DND-41 (cell line): ENCODE measurements around the gene NAPB.

ENCODE experiments used
- ATAC-seq: fragments of 200-7000 bp; cut with Tn5 transposase; 3 replicates; pipeline ENCODE4 v1.9.1; 2021; ENCODE audit warnings: low read depth; ENCODE audit not compliant: insufficient read depth
- DNase-seq: peaks from one replicate; pipeline ENCODE4 v3.0.0-alpha.2; 2020
- H2AFZ ChIP-seq: 2 replicates; pipeline ENCODE4 v1.6.0; 2012; ENCODE audit warnings: low read depth, low read length
- H3K27ac ChIP-seq: 2 replicates; pipeline ENCODE4 v1.5.1; 2012; ENCODE audit warnings: low read length, inconsistent platforms
- H3K27me3 ChIP-seq: fragments of 200-600 bp; sonication (generic); 2 replicates; pipeline ENCODE4 v1.6.0; 2012; ENCODE audit warnings: low read length, mild to moderate bottlenecking, inconsistent platforms; ENCODE audit not compliant: insufficient read depth, poor library complexity
- H3K36me3 ChIP-seq: 2 replicates; pipeline ENCODE4 v1.5.1; 2012; ENCODE audit warnings: low read length, inconsistent platforms; ENCODE audit not compliant: insufficient read depth
- H3K4me1 ChIP-seq: 2 replicates; pipeline ENCODE4 v1.5.1; 2012; ENCODE audit warnings: mild to moderate bottlenecking, low read length; ENCODE audit not compliant: insufficient read depth
- H3K4me2 ChIP-seq: 2 replicates; pipeline ENCODE4 v1.6.0; 2012; ENCODE audit warnings: mild to moderate bottlenecking, moderate library complexity, low read length, inconsistent platforms; ENCODE audit not compliant: insufficient read depth
- H3K4me3 ChIP-seq, 2 experiments: fragments of 200-600 bp in 1 of 2; shearing (Covaris generic) in 1 of 2; 2 replicates each; pipeline ENCODE4 v1.5.1; 2012 to 2016; ENCODE audit warnings: inconsistent platforms in 2 of 2, low read length in 2 of 2, mild to moderate bottlenecking in 2 of 2, low read depth in 1 of 2, moderate library complexity in 1 of 2
- H3K79me2 ChIP-seq: 2 replicates; pipeline ENCODE4 v1.6.0; 2012; ENCODE audit warnings: low read length, inconsistent platforms; ENCODE audit not compliant: insufficient read depth
- H3K9ac ChIP-seq: 2 replicates; pipeline ENCODE4 v1.6.0; 2012; ENCODE audit warnings: low read depth, mild to moderate bottlenecking, inconsistent platforms, low read length, moderate library complexity
- H3K9me3 ChIP-seq: 2 replicates; pipeline ENCODE4 v1.5.1; 2012; ENCODE audit warnings: low read length, moderate library complexity, mild to moderate bottlenecking, inconsistent platforms; ENCODE audit not compliant: insufficient read depth, severe bottlenecking
- H4K20me1 ChIP-seq: 2 replicates; pipeline ENCODE4 v1.6.0; 2012; ENCODE audit warnings: low read length; ENCODE audit not compliant: insufficient read depth
- EZH2 ChIP-seq: IDR thresholded peaks from 3 replicates; pipeline ENCODE4 v1.6.1; 2012; ENCODE audit warnings: borderline replicate concordance, low read depth, mild to moderate bottlenecking, moderate library complexity, low read length, inconsistent platforms; ENCODE audit not compliant: severe bottlenecking
- TF ChIP-seq, protein P1 (sequence below): IDR thresholded peaks from 2 replicates; pipeline ENCODE4 v1.5.1; 2012; ENCODE audit warnings: borderline replicate concordance, low read length, moderate library complexity, mild to moderate bottlenecking; ENCODE audit not compliant: poor library complexity, severe bottlenecking; ENCODE audit errors: extremely low read depth

Gene NAPB

DNA sequence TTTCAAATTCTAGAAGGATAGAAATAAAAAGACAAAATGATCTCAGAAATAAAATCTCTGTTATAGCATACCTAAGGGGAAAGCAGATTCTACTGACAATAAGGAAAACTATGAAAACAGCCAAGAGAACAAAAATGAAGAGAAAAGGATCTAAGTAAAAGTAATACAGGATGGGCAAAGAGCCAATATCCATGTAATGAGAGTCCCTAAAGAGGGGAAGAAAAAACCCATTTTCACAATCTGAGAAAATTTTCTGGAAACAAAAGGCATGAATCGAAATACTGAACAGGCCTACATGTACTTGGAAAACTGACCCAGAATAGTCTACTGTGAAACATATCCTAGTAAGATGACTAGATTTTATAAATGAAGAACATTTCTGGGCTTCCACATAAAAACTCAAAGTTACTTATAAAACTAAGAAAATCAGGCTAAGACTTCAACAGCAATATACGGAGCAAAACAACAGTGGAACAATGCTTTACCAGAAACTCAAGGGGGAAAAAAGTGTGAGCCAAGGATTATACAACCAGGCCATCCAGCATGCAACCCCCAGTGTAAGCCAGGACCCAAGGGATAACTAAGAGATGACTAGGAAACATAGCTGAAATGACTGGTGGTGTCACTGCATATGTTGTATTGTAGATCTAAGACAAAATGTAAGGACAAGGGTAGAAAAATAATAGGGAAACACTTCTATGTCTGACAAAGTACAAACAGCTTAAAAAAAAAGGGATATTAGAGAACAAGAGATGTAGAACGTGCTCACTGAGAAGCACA lies 10.2 kb downstream of the NAPB start:
- DNase-seq: no peak
- TF ChIP-seq, protein P1, sequence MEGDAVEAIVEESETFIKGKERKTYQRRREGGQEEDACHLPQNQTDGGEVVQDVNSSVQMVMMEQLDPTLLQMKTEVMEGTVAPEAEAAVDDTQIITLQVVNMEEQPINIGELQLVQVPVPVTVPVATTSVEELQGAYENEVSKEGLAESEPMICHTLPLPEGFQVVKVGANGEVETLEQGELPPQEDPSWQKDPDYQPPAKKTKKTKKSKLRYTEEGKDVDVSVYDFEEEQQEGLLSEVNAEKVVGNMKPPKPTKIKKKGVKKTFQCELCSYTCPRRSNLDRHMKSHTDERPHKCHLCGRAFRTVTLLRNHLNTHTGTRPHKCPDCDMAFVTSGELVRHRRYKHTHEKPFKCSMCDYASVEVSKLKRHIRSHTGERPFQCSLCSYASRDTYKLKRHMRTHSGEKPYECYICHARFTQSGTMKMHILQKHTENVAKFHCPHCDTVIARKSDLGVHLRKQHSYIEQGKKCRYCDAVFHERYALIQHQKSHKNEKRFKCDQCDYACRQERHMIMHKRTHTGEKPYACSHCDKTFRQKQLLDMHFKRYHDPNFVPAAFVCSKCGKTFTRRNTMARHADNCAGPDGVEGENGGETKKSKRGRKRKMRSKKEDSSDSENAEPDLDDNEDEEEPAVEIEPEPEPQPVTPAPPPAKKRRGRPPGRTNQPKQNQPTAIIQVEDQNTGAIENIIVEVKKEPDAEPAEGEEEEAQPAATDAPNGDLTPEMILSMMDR: no peak
- no peak for TF ChIP-seq EZH2
- H3K9ac ChIP-seq: no peak overlapping the region
- peaks cover 96% of the 10 kb centered on the region for H3K79me2 ChIP-seq
- H3K9me3 ChIP-seq: no peaks in the 10 kb centered on the region
- H3K27ac ChIP-seq: no peak overlapping the region
- H2AFZ ChIP-seq: no peak overlapping the region
- H3K27me3 ChIP-seq: no peaks in the 10 kb centered on the region
- H4K20me1 ChIP-seq: peaks cover 38% of the 10 kb centered on the region; the same call in 1 of the 2 replicates
- H3K4me1 ChIP-seq: no peaks in the 10 kb centered on the region
- no peak overlapping the region for H3K4me3 ChIP-seq
- no peak overlapping the region for H3K4me2 ChIP-seq
- no peak for ATAC-seq
- no peaks in the 10 kb centered on the region for H3K36me3 ChIP-seq

DNA sequence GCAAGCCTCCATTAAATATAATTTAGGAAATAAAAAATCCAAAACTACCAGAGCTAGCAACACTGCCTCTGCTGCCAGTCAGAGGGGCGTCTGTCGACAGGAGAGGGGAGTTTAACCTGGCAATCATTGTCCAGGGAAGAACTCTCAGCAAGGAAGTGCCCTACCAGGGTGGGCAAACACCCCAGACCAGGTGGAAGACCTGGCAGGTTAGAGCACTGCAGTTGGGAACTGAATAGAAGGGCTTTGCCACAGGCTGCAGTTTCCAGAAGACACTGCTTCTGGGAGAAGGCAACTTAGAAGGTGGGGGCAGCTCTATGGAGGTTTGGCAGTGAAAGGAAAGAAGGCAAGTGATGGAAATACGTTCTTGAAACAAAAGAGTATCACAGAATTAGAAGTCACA lies 11.5 kb downstream of the NAPB start:
- no peak for TF ChIP-seq EZH2
- TF ChIP-seq, protein P1: no peak

DNA sequence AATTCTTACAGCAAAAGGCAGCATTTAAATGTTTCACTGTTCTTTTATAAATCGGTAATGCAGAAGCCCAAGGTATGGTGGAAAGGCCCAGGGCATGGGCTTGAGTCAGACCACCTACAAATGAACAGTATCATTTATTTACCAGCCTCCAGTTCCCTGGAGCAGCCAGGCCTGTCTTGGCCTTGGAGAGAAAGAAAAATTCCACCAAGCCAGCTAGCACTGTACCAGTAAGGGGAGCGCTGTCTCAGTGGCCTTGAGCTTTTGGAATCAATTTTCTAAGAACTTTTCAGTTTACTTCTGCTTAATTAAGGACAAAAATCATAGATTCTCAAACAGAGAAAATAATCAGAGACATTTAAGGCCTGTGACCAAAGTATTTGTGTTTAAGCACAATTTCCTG lies 12.3 kb downstream of the NAPB start:
- TF ChIP-seq EZH2: no peak
- TF ChIP-seq, protein P1: no peak
- Histone ChIP-seq H3K9ac (no peak overlapping the region), H3K27ac (no peak overlapping the region), H4K20me1 (peaks cover 40% of the 10 kb centered on the region), H3K4me3 (no peak overlapping the region), H3K4me1 (no peaks in the 10 kb centered on the region), H3K36me3 (no peaks in the 10 kb centered on the region), H3K27me3 (no peaks in the 10 kb centered on the region), H3K9me3 (no peaks in the 10 kb centered on the region), H3K79me2 (peaks cover 97% of the 10 kb centered on the region), H2AFZ (no peak overlapping the region), H3K4me2 (no peak overlapping the region)
- ATAC-seq: no peak
- no peak for DNase-seq

More for the DNA sequence above, 11.5 kb downstream of the NAPB start:
- no peak overlapping the region for H2AFZ ChIP-seq
- H3K27me3 ChIP-seq: no peaks in the 10 kb centered on the region
- H3K9me3 ChIP-seq: no peaks in the 10 kb centered on the region
- no peak overlapping the region for H3K27ac ChIP-seq
- H3K36me3 ChIP-seq: no peaks in the 10 kb centered on the region
- no peak overlapping the region for H3K9ac ChIP-seq
- H3K4me1 ChIP-seq: no peaks in the 10 kb centered on the region
- ATAC-seq (no peak), DNase-seq (no peak)
- H4K20me1 ChIP-seq: peaks cover 33% of the 10 kb centered on the region; the same call in 1 of the 2 replicates
- H3K4me3 ChIP-seq: no peak overlapping the region
- H3K79me2 ChIP-seq: peaks cover 97% of the 10 kb centered on the region
- H3K4me2 ChIP-seq: no peak overlapping the region
